IPS-18c (cell line): ENCODE results near the gene MACROD2.
"Not testable (repeated sequence)": the region's sequence is repeated elsewhere in the genome, so short reads cannot be mapped to it uniquely, and the experiment has no call there.

Experiments
- H3K4me3 ChIP-seq: 2 replicates; pipeline ENCODE4 v1.7.0; 2013; ENCODE audit warnings: low read depth, mild to moderate bottlenecking, low read length, moderate library complexity; ENCODE audit not compliant: insufficient read depth
- H3K9me3 ChIP-seq: one replicate; pipeline ENCODE4 v1.6.1; 2013; ENCODE audit warnings: mild to moderate bottlenecking, low read length, moderate library complexity; ENCODE audit not compliant: control insufficient read depth, insufficient read depth

The MACROD2 gene

GRCh38 chr20:16005915-16006493, 2010.7 kb downstream of the MACROD2 start:
- H3K4me3 ChIP-seq: no peak overlapping the region
- H3K9me3 ChIP-seq: no peaks in the 10 kb centered on the region

GRCh38 chr20:16007164-16007563, 2011.8 kb downstream of the MACROD2 start:
- Histone ChIP-seq H3K4me3 (no peak overlapping the region), H3K9me3 (no peaks in the 10 kb centered on the region)

GRCh38 chr20:16007962-16008361, 2012.6 kb downstream of the MACROD2 start:
- no peak overlapping the region for H3K4me3 ChIP-seq
- H3K9me3 ChIP-seq: no peaks in the 10 kb centered on the region

- H3K4me3 ChIP-seq: no peak overlapping the region
- H3K9me3 ChIP-seq: no peaks in the 10 kb centered on the region
These were observed 2015.7 kb downstream of the MACROD2 start for GRCh38 chr20:16011056-16011455.

GRCh38 chr20:16011519-16011918, 2016.2 kb downstream of the MACROD2 start:
- Histone ChIP-seq H3K9me3 (no peaks in the 10 kb centered on the region), H3K4me3 (no peak overlapping the region)

- H3K4me3 ChIP-seq, H3K9me3 ChIP-seq: not testable (repeated sequence)
These were observed 2017.6 kb downstream of the MACROD2 start for GRCh38 chr20:16012934-16013333.

- Histone ChIP-seq H3K4me3 (no peak overlapping the region), H3K9me3 (no peaks in the 10 kb centered on the region)
These were observed 2018.3 kb downstream of the MACROD2 start for GRCh38 chr20:16013631-16014030.

GRCh38 chr20:16014436-16014835, 2019.1 kb downstream of the MACROD2 start:
- H3K4me3 ChIP-seq: no peak overlapping the region
- no peaks in the 10 kb centered on the region for H3K9me3 ChIP-seq

GRCh38 chr20:16017656-16018055, 2022.3 kb downstream of the MACROD2 start:
- Histone ChIP-seq H3K9me3 (no peaks in the 10 kb centered on the region), H3K4me3 (no peak overlapping the region)

- no peaks in the 10 kb centered on the region for H3K9me3 ChIP-seq
- H3K4me3 ChIP-seq: no peak overlapping the region
These were observed 2023.6 kb downstream of the MACROD2 start for GRCh38 chr20:16018881-16019280.

GRCh38 chr20:16020971-16021370, 2025.7 kb downstream of the MACROD2 start:
- Histone ChIP-seq H3K9me3 (no peaks in the 10 kb centered on the region), H3K4me3 (no peak overlapping the region)

GRCh38 chr20:16025084-16025483, 2029.8 kb downstream of the MACROD2 start:
- Histone ChIP-seq H3K4me3 (no peak overlapping the region), H3K9me3 (no peaks in the 10 kb centered on the region)

- no peaks in the 10 kb centered on the region for H3K9me3 ChIP-seq
- H3K4me3 ChIP-seq: no peak overlapping the region
These were observed 2032.4 kb downstream of the MACROD2 start for GRCh38 chr20:16027686-16028085.

- no peaks in the 10 kb centered on the region for H3K9me3 ChIP-seq
- H3K4me3 ChIP-seq: no peak overlapping the region
These were observed 2033.6 kb downstream of the MACROD2 start for GRCh38 chr20:16028923-16029322.

GRCh38 chr20:16030253-16030652, 2034.9 kb downstream of the MACROD2 start:
- Histone ChIP-seq H3K9me3 (no peaks in the 10 kb centered on the region), H3K4me3 (no peak overlapping the region)

GRCh38 chr20:16035576-16035975, 2040.3 kb downstream of the MACROD2 start:
- no peak overlapping the region for H3K4me3 ChIP-seq
- H3K9me3 ChIP-seq: no peaks in the 10 kb centered on the region

- no peak overlapping the region for H3K4me3 ChIP-seq
These were observed 2041.0 kb downstream of the MACROD2 start for GRCh38 chr20:16036331-16036730.

GRCh38 chr20:16040742-16041141, 2045.4 kb downstream of the MACROD2 start:
- no peak overlapping the region for H3K4me3 ChIP-seq
- H3K9me3 ChIP-seq: no peaks in the 10 kb centered on the region

More at GRCh38 chr20:16036331-16036730, 2041.0 kb downstream of the MACROD2 start:
- no peaks in the 10 kb centered on the region for H3K9me3 ChIP-seq

- Histone ChIP-seq H3K9me3 (no peaks in the 10 kb centered on the region), H3K4me3 (no peak overlapping the region)
These were observed 2047.4 kb downstream of the MACROD2 start for GRCh38 chr20:16042731-16043130.
